HG03045 (cell line): Measurements from ENCODE around the gene NANOS2.

Source experiments
- ATAC-seq: cut with Tn5 transposase; IDR thresholded peaks from one replicate; pipeline ENCODE4 v1.9.1; 2021; ENCODE audit warnings: mild to moderate bottlenecking, moderate library complexity; ENCODE audit not compliant: unreplicated experiment

The NANOS2 gene

GRCh38 chr19:45929247-45929646 is 14.7 kb upstream of the NANOS2 start:
- ATAC-seq = no peak

- peak; percentile 72 for ATAC-seq
Measured at GRCh38 chr19:45927565-45928261, 13.1 kb upstream of the NANOS2 start.

- ATAC-seq = no peak
Measured at GRCh38 chr19:45924891-45925447, 10.4 kb upstream of the NANOS2 start.

- no peak for ATAC-seq
Measured at GRCh38 chr19:45922281-45922680, 7.7 kb upstream of the NANOS2 start.

DNA sequence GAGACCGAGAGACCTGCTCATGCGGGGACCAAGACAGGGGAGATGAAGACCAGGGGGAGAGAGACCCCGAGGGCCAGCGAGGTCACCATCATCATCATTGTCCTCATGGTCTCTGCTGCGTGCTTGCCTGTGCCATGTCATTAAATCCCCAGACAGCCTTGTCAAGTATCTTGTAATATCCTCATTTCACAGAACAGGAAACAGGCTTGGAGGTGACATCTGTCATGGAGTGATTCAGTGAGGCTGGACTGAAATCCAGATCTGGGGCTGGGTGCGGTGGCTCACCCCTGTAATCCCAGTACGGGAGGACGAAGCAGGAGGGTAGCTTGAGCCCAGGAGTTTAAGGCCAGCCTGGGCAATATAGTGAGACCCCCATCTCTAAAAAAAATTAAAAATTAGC is 5.9 kb upstream of the NANOS2 start:
- no peak for ATAC-seq

DNA sequence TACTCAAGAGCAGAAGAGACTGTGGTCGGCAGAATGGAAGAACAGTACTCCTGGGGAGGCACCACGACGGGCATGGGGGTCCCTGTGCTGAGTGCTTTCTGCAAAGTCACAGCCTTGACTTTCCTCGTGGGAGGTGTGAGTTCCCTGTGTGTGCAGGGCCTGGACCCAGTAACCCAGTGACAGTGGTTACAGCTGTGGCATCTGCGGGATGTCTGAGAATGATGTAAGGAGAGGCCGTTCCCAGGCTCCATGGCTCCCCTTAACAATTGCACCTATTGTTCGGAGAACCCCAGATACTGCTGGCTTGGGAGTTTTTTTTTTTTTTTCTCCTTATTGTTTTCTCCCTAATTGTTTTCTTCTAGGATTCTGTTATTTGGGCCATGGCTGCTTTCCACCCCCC is 5.1 kb upstream of the NANOS2 start:
- ATAC-seq = no peak

GRCh38 chr19:45918721-45919120 is 4.1 kb upstream of the NANOS2 start:
- ATAC-seq = no peak

DNA sequence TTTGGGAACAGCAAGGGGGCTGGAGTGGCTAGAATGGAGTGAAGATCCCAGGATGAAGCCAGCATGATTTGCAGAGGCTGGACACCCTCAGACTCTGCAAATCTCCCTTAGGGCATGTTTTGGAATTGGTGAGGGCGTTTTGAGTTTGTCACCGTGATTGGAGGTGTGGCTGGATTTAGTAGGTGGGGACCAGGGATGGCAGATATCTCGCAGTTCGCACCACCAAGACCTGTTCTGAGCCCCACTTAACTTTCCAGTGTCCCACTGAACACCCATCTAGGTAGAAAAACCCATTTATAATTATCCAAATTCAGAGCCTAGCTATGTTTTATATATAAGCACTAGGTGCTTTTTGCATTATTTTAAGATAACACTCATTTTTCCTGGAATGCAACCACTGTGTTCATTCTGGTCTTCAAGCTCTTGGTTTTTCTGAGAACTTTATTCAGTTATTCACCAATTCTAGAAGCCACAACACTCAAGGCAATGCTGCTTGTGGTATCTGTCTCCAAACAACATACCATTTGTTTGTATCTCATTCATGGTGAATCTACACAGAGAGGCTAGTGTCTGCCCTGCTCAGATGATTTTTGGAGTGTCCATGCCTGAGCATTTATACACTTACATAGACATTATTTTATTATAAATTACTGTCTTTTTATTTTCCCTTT is 3.0 kb upstream of the NANOS2 start:
- ATAC-seq = no peak

GRCh38 chr19:45911291-45911690 is 3.3 kb downstream of the NANOS2 start:
- no peak for ATAC-seq

GRCh38 chr19:45908956-45909355 is 5.6 kb downstream of the NANOS2 start:
- ATAC-seq = no peak

DNA sequence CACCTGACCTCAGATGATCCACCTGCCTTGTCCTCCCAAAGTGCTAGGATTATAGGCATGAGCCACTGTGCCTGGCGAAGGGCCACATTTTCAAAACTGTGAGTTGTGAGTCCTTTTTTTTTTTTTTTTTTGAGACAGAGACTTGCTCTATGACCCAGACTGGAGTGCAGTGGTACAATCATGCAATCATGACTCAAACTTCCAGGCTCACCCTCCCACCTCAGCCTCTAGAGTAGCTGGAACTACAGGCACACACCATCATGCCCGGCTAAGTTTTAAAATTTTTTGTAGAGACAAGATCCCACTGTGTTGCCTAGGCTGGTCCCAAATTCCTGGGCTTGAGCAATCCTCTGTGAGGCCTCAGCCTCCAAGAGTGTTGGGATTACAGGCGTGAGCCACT is 8.4 kb downstream of the NANOS2 start:
- no peak for ATAC-seq

DNA sequence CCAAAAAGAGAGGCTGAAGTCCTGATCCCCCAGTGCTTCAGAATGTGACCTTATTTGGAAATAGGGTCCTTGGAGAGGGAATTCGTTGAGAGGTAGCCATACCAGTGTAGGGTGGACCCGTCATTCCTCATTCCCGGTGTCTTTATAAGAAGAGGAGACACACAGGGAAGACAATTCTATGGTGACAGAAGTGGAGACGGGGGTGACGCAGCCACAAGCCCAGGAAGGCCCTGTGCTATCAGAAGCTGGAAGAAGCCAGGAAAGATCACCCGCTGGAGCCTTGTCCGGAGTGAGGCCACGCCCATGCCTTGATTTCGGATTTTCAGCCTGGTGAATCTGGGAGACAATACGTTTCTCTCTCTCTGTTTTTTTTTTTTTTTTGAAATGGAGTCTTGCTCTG is 9.6 kb downstream of the NANOS2 start:
- no peak for ATAC-seq

DNA sequence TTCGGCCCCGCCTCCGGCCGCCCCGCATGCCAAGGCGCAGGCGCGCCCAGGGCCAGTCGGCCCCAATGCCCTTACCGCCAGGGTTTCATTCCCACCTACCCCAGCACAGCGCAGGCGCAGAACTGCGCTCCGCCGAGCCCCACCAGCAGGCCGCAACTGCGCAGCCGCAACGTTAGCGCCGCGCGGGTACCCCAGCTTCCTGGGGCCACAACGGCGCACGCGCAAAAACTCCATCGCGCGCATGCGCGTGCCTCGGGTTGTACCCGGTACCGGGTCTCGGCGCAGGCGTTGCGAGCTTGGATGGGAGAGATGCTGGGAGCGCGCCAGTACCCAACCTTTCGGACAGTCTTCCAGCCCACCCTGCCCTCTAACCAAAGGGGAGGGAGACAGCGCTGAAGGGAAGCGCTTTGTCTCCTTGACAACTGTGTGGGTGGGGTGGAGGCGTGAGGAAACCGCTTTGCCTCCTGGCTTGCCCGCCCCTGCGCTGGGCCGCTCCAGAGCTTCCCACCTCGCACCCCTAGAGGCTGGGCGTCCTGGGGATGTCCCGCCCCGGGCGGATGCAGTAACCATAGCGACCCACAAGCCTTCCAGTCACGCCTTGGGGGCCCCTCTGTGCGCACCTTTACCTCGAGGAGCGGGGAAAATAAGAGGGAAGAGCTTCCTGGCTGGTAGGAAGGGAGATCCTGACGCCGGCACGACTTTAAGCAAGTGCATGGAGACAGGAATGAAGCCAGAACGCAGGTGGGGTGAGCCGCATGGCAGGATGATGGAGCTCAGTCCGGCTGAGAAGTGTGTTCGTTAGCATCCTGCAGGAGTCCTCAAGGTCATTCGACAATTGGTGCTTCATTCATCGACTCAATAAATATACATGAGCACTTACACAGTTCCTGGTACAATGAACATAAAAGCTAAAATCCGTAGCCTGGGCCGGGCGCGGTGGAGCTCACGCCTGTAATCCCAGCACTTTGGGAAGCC is 11.6 kb downstream of the NANOS2 start:
- peak; percentile 82 for ATAC-seq

DNA sequence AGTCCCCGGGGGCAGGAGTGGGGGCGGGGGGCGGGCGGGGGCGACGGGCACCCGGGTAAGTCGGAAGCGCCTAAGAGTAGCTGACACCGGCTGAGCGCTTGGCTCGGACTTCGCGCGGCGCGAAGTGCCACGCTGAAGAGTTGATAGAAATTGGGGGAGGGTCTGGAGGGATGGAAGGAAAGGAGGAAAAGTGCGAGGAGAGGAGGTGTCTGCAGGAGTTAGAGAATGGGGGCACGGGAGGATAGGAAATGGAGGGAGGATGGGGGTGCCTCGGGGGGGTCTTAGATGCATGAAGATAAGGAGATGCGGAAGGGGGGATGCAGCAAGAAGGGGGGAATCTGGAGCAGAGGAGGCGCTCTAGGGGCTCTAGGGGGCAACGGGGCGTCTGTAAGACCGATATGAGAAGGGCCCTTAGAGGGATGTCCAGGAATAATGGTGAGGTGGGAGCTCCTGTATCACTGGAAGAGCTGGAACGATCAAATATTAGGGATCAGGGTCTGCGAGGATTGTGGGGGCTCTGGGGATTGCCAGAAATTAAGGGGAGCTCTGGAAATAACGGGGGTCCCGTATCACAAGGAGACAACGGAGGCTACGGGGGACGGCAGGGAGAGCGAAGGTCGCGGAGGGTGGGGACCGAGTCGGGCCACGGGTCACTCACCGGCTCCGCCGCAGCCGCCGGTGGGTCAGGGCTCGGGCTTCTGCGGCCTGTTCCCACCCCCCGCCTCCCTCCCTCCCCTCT is 12.5 kb downstream of the NANOS2 start, which contains the start of gene MYPOP:
MYPOP (minus strand) TSS at position 702 of the 739 bp plus-strand sequence. CDS start 840 bp downstream, outside the sequence.
- no peak for ATAC-seq

DNA sequence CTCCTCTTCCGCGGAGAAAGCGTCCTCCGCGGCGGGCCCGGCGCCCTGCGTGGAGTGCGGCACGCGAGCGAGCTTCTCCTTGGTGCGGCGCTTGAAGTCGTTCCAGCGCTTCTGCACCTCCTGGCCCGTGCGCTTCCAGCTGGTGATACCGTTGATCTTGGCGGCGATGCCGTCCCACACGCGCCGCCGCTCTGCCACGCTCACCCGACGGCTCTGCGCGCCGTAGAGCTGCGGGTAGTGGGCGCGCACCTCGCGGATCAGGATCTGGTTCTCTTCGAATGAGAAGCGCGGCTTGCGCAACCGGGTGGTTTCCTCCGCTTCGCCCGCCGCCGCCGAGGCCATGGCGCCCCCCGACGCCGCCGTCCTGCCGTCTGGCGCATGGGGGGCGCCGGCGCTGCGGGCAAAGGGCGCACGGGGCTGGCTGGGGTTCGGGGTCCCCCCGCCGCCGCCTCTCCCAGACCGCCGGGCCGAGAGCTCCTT is 13.1 kb downstream of the NANOS2 start:
- ATAC-seq = no peak

DNA sequence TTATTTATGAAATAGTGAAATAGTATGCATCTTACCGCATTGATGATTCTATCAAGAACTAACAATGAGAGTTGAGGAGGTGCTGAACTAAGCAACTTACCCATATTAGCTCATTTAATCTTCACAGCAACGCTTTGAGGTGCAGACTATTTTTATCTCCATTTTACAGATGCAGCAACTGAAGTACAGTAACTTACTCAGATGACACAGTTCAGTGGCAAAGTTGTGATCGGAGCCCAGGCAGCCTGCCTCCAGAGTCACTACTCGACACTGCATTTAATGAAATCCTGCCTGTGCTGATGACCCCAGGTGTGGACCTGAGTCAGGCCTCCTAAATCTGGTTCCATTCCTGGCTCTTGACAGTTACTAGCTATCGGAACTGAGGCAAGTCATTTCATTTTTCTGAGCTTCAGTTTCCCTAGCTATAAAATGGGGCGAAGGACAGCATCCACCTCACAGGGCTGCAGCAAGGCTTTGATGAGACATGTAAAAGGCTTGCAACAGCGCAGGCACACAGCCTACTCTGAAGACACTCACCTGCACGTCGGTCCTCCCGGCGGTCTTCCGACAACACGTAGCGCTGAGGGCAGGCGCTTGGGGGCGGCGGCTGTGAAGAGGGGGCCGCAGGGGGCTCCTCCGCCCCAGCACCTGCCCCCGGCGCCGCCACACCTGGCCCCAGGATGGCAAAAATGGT is 13.7 kb downstream of the NANOS2 start:
- no peak for ATAC-seq

- no peak for ATAC-seq
Measured at GRCh38 chr19:45899919-45900589, 14.5 kb downstream of the NANOS2 start.

- no peak for ATAC-seq
Measured at GRCh38 chr19:45899253-45899652, 15.3 kb downstream of the NANOS2 start.

DNA sequence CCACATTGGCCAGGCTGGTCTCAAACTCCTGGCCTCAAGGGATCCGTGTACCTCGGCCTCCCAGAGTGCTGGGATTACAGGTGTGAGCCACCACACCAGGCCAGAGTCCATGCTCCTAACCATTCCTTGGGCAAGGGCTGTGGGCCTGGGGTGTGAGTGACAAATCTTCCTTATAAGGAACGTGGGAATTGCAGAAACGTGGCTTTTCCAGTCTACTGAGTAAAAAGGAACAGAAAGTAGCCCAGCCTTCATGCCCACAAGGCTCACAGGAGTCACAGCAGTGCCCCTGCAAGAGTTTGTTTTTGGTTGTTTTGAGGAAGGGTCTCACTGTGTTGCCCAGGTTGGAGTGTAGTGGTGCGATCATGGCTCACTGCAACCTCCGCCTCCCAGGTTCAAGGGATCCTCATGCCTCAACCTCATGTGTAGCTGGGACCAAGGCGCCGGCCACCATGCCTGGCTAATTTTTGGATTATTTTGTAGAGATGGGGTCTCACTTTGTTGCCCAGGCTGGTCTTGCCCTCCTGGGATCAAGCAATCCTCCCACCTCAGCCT is 17.2 kb downstream of the NANOS2 start:
- no peak for ATAC-seq
